MG63 (cell line): ENCODE measurements around the gene CCDC154. TPM values are rescaled to one million over a fixed set of nuclear protein-coding genes. Genes with fewer than 3 reads are reported as not detected.
"Not testable (repeated sequence)": the region's sequence is repeated elsewhere in the genome, so short reads cannot be mapped to it uniquely, and the experiment has no call there.

Experiments
- DNase-seq: peaks from one replicate; pipeline ENCODE4 v3.0.0-alpha.2; 2020
- H3K27me3 ChIP-seq: fragments of 250-450 bp; sonication (Bioruptor Pico); 2 replicates; pipeline ENCODE4 v1.5.1; 2020; ENCODE audit warnings: mild to moderate bottlenecking, moderate library complexity
- H3K36me3 ChIP-seq: fragments of 250-450 bp; sonication (Bioruptor Pico); 2 replicates; pipeline ENCODE4 v1.5.1; 2020; ENCODE audit warnings: mild to moderate bottlenecking, moderate library complexity
- H3K4me3 ChIP-seq: fragments of 250-450 bp; sonication (Bioruptor Pico); 2 replicates; pipeline ENCODE4 v1.5.1; 2020; ENCODE audit warnings: mild to moderate bottlenecking, moderate library complexity
- H3K9me3 ChIP-seq: fragments of 250-450 bp; sonication (Bioruptor Pico); 2 replicates; pipeline ENCODE4 v1.5.1; 2020; ENCODE audit warnings: mild to moderate bottlenecking, moderate library complexity
- total RNA-seq: library from RNA; depleted of rRNA; stranded (reverse); fragments of >200 nt; shearing (Covaris generic); gene quantifications from 2 replicates; pipeline ENCODE4 v1.2.3, GENCODE V29; 2014; ENCODE audit warnings: low replicate concordance

CCDC154 gene
- total RNA-seq, 1 experiment from 2014 or later: 5.6 TPM

DNA sequence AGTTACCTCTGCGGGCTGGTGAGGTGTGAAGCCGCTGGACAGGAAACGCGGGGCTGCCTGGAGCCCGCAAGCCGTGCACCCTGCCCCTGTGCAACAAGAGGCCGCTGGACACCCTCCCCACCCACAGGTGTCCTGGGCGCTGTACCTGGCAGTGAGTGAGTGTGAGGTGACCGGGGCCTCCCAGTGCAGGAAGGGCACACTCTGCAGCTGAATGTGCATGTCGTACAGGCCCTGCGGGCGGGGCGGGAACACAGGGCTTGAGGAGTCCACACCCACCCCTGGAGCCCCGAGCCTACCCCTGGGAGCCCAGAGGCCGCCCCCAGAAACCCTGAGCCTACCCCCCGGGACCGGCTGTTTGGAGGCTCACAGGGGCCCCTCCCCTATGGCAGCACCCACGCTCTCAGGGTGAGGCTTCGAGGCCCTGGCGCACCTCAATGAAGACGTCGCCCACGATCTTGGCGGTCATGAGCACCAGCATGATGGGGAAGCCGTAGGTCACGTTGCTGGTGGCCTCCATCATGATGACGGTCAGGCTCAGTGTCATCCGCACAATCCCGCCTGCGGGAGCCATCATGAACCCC is 4.3 kb upstream of the CCDC154 start:
- H3K4me3 ChIP-seq: no peak overlapping the region
- H3K36me3 ChIP-seq: peaks cover 3% of the 10 kb centered on the region; the same call in 1 of the 2 replicates
- DNase-seq: no peak
- no peaks in the 10 kb centered on the region for H3K27me3 ChIP-seq
- H3K9me3 ChIP-seq: no peaks in the 10 kb centered on the region

DNA sequence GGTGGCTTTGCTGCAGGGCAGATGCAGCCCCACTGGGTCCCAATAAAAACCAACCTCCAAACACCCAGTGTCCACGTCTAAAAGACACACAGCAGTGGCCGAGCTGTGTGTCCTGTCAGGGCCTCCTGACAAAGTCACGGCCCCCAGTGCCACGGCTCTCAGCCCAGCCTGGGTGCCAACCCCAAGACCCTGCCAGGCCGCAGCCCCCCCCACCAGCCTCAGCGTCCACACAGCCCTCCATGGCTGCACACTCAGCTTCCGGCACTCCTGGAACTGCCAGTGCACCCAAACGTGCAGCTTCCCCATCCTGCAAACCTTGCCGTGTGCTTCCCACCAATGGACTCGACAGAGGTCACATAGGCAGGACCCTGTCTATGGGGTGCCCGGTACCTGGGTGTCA is 3.6 kb upstream of the CCDC154 start:
- no peak for DNase-seq
- H3K4me3 ChIP-seq: no peak overlapping the region
- no peaks in the 10 kb centered on the region for H3K9me3 ChIP-seq
- no peaks in the 10 kb centered on the region; the same call in 1 of the 2 replicates for H3K36me3 ChIP-seq
- H3K27me3 ChIP-seq: no peaks in the 10 kb centered on the region

DNA sequence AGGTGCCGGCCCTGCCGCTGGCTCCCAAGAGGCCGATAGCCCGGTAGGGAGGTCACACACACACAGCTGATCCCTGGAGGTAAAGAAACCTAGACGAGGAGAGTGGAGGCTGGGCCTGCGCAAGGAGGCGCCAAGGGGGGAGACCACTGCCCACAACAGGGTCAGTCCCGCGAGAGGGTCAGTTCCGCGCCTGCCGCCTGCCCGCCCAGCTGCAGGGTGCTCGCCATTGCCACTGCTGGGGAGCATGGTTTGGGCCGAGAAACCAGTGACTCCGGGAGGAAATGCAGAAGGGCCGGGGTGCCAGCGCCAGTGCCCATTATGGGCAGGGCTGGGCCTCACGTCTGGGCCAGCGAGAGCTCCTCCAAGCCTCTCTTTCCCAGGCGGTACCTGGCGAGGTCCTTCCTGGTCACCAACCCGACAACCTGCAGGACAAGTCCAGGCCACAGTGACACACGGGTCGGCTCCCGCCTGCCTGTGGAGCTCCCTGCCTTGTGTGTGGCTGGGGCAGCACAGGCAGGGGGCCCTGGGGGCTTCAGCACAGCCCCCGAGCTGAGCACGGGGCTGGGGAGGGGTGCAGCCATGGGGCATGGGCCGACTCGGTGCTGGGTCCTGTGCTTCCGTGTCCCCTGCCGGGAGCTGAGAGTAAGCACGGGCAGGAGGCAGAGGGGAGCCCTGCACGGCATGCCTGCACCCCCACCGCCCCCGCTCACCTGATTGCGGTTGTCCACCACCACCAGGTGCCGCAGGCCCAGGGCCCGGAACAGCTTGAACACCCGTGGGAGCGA is 2.1 kb upstream of the CCDC154 start:
- no peak overlapping the region for H3K4me3 ChIP-seq
- DNase-seq: no peak
- H3K9me3 ChIP-seq: no peaks in the 10 kb centered on the region
- no peaks in the 10 kb centered on the region; the same call in 1 of the 2 replicates for H3K36me3 ChIP-seq
- no peaks in the 10 kb centered on the region for H3K27me3 ChIP-seq

DNA sequence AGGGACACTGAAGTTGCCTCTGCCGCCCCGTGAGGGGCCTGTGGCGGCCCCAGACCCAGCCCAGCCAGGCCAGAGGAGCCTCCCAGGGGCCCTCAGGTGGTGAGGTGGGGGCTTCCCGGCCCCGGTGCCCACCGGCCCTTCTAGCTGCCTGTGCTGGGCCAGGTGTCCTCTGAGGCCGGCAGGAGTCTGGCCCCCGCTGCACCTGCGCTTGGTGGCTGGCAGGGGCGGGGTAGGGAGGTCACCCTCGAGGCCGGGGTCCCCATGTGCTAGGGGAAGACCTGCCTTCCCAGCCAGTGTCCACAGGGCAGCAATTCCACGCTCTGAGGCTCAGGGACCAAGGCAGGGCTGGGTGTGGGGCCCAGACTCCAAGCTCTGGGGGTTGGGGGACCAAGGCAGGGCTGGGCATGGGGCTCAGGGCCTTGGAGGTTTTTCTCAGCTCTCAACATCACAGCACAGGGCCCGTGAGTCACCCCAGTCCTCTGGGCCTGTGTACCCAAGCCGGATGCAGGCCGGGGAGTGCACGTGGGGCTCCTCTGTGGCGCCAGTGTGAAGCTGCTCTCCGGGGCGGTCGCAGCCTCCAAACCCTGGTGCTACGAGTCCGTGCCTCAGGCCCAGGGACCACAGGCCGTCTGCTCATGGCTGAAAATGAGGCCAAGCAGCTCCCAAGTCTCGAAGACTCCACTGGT is 1.3 kb upstream of the CCDC154 start:
- DNase-seq: no peak
- no peaks in the 10 kb centered on the region for H3K27me3 ChIP-seq
- H3K36me3 ChIP-seq: no peaks in the 10 kb centered on the region
- no peak overlapping the region for H3K4me3 ChIP-seq
- H3K9me3 ChIP-seq: no peaks in the 10 kb centered on the region

DNA sequence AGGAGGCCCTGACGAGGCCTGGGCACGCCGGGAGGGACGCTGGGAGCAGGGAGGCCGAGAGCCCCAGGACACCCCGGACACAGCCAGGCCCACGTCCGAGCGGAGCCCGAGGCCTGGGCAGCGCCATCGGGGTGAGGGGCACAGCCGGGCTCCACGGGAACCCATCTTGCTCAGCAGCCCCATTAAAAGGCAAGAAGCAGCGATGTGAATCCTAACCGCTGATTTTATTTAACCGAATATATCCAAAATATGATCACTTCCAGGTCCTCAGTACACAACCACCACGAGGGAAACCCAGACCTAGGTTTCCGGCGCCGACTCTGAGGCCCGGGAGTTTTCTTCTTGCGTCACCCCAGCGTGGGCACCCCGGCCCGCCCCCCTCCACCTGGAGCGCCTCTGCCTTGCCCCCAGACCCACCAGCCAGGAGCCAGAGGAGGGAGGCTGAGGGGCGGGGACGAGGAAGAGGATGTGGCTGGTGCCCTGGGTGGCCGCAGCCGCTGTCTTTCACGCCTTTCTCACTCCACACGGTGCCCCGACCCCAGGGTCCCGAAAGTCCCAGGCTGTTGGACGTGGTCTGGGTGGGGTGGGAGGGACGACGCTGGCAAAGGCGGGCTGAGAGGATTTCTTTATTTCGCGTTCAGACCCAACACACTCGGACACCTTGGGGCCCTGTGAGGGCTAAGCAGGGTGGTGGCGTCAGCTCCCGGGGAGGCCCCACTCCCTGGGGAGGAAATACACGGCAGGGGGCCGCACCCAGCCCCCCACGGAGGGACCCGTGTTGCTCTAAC is 568 bp upstream of the CCDC154 start:
- Histone ChIP-seq H3K27me3 (no peaks in the 10 kb centered on the region), H3K4me3 (no peak overlapping the region), H3K36me3 (no peaks in the 10 kb centered on the region), H3K9me3 (no peaks in the 10 kb centered on the region)
- DNase-seq: no peak

DNA sequence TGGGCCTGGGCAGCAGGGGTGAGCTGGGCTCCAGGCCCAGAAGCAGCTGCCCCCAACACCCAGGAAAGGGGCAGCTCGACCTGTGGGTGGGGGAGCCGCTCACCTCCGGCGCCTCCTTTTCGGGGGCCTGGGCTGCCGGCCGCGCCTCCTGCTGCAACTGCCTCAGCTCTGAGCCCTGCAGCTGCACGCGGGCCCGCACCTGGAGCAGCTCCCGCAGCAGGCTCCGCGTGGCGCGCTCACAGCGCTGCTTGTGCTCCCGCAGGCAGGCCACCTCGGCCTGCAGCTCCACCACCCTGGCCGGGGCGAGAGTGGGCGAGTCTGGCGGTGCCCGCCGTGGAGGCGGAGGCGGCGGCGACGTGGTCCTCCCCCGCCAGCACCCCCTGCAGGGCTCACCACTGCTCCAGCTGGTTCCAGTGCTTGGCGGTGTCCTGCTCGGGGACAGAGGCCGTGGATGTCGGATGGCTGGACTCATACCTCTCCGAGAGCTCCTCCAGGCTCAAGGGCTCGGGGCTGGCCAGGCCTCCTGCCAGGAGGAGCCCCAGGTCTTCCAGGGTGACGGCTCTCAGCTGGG is 868 bp downstream of the CCDC154 start:
- DNase-seq: no peak
- no peaks in the 10 kb centered on the region for H3K36me3 ChIP-seq
- no peaks in the 10 kb centered on the region for H3K27me3 ChIP-seq
- H3K4me3 ChIP-seq: no peak overlapping the region
- no peaks in the 10 kb centered on the region for H3K9me3 ChIP-seq

DNA sequence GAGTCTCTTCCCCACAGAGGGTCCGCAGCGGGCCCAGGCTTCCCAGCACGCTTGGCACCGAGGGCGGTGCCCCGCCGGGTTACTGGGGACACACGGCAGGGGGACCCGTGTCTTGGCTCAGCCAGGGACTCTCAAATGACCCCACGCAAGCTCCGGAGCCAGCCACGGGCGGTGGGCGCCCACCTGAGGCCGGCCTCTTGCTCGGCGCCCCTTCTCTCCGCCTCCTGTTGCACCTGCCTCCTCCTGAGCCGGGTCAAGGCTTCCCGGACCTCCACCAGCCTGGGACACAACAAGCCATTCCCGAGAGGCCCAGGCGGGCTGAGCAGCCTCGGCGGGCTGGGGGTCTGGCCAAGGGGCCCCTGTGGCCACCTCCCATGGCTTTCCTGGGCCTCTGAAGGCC is 1.7 kb downstream of the CCDC154 start:
- H3K27me3 ChIP-seq: no peaks in the 10 kb centered on the region
- no peak for DNase-seq
- no peaks in the 10 kb centered on the region for H3K36me3 ChIP-seq
- no peaks in the 10 kb centered on the region for H3K9me3 ChIP-seq
- no peak overlapping the region for H3K4me3 ChIP-seq

DNA sequence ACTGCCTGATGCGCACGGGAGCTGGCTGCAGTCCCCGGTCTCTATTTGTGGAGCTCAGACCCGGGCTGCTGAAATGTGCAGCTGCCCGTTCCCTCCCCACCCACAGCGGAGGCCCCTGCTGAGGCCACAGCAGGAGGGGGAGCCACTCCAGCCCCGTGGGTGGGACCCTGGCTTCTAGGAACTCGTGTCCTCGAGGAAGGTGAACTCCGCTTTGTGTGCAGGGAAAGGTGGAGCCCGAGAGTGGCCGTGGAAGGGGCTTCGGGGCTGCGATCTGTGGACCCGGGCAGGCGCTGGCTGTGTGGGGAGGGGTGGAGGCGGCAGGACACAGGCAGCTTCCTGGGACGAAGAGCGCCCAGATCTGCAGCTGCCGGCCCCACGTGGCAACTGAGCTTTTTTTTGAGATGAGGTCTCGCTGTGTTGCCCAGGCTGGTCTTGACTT is 2.9 kb downstream of the CCDC154 start:
- Histone ChIP-seq H3K4me3 (no peak overlapping the region), H3K9me3 (no peaks in the 10 kb centered on the region), H3K36me3 (no peaks in the 10 kb centered on the region), H3K27me3 (no peaks in the 10 kb centered on the region)
- DNase-seq: no peak

DNA sequence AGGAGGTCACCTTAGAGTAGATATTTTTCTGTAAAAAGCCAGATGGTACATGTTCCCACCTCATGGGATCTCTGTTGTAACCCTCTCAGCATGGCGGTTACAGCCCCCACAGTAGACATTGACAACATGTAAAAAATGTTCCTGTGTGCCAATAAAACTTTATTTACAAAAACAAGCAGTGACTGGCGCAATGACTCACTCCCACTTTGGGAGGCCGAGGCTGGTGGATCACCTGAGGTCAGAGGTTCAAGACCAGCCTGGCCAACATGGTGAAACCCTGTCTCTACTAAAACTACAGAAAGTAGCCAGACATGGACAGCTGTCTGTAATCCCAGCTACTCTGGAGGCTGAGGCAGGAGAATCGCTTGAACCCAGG is 4.7 kb downstream of the CCDC154 start:
- not testable (repeated sequence) for H3K4me3 ChIP-seq, DNase-seq, H3K36me3 ChIP-seq, H3K9me3 ChIP-seq, H3K27me3 ChIP-seq

DNA sequence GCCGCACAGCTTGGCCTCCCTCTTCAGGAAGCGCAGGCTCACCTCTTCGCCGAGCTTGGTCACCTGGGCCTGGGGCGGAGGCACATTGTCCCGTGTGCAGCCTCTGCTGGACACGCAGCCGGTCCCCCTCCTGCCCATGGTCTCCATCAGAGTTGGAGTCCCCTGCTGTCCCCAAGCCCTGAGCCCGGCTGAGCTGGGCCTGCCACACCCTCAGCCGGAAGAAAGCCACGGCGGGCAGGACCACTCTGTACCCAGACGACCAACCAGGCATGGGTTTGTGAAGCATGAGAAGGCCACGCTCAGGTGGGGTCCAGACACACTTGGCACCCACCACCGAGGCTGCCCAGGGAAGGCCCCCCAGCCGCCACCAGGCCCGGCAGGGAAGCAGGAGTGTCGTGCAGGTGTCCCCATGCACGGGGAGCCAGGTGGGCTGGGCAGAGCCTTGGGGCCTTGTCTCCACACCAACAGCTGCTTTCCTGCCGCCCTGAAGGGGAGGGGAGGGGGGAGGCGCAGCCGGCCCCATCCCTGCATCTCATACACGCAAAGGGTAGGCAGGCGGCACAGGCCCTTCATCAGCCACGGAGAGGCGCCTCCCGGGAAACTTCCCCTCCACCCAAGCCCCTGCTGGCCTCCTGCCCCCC is 5.2 kb downstream of the CCDC154 start:
- H3K36me3 ChIP-seq: no peaks in the 10 kb centered on the region
- DNase-seq: no peak
- no peaks in the 10 kb centered on the region for H3K27me3 ChIP-seq
- no peaks in the 10 kb centered on the region for H3K9me3 ChIP-seq
- H3K4me3 ChIP-seq: no peak overlapping the region

DNA sequence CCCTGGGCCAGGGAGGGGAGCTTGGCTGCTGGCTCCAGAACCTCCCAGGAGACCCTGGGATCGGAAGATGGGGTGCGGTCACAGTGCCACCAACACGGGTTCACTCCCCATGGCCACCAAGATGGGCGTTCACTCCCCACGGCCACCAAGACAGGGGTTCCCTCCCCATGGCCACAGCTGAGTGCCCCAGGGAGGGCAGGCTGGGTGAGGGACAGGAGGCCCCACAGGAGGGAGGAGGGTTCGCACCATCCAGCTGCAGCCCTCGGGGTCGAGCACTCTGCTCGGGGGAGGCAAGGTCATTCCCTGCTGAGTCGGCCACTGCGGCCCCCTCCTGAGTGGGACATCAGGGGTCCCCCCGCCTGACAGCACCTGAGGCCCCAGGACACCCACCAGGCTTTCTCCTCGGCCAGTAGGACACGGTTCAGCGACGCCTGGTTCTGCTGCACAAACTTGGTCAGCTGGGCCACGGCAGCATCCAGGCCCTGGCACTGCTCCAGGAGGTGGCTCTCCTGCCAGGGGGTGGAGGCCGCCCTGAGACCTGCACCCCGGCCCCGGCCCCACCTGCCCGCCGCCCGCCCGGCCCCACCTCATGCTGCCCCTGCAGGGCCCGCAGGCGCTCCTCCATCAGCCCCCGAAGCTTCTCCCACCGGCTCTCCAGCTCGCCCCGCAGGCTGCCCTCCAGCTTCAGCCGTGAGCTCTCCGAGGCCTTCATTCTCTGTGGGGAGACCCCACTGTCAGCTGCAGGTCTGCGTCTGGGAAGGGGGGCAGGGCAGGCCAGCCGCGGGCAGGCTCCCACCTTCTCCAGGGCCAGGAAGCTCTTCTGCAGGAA is 5.9 kb downstream of the CCDC154 start:
- no peaks in the 10 kb centered on the region for H3K9me3 ChIP-seq
- no peaks in the 10 kb centered on the region for H3K27me3 ChIP-seq
- DNase-seq: no peak
- no peaks in the 10 kb centered on the region for H3K36me3 ChIP-seq
- H3K4me3 ChIP-seq: no peak overlapping the region

DNA sequence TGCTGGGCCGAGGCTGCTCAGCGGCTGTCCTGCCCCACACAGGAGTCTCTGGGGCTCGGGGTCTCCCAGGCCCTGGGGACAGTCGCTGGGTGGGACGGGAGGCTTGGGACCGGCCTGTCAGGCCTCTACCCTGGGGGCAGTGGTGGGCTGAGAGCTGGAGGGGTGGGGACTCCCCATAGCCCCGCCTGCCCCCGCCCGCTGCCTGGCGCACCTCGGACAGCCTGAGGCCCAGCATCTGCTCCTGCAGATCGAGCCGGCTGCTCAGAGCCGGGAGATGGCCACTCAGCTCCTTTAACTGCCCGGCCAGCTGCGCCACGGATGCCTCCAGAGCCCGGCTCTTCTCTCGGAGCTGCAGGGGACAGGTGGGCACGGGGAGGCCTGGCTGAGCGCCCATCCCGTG is 6.8 kb downstream of the CCDC154 start:
- Histone ChIP-seq H3K27me3 (no peaks in the 10 kb centered on the region), H3K9me3 (no peaks in the 10 kb centered on the region), H3K36me3 (no peaks in the 10 kb centered on the region), H3K4me3 (no peak overlapping the region)
- DNase-seq: no peak

DNA sequence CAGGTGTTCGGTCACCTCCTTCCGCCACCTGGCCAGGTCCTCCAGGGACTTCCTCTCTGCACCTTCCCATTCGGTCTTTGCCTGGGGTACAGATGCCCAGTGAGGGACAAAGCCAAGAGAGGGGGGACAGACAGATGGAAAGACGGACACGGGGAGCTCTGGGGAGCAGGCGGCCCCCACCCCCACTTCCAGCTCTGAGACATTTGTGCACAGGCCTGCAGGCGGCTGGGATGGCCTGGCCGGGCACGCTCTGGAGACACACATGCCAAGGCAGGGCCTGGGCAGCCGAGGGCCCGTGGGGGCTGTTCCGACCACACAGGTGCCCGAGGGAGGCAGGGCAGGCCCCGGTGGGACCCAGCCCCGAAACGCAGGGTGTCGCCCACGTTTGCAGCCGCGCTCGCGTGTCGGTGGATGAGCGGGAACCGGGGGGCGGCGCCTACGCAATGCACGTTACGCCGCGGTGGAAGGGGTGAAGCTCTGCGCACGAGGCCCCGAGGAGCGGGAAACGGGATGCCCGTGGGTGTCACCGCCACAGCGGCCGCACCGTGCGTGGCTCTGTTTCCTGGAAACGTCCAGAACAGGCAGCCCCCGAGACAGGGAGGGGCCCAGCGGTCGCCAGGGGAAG is 7.5 kb downstream of the CCDC154 start:
- Histone ChIP-seq H3K27me3 (no peaks in the 10 kb centered on the region), H3K4me3 (no peak overlapping the region), H3K36me3 (no peaks in the 10 kb centered on the region), H3K9me3 (no peaks in the 10 kb centered on the region)
- no peak for DNase-seq

DNA sequence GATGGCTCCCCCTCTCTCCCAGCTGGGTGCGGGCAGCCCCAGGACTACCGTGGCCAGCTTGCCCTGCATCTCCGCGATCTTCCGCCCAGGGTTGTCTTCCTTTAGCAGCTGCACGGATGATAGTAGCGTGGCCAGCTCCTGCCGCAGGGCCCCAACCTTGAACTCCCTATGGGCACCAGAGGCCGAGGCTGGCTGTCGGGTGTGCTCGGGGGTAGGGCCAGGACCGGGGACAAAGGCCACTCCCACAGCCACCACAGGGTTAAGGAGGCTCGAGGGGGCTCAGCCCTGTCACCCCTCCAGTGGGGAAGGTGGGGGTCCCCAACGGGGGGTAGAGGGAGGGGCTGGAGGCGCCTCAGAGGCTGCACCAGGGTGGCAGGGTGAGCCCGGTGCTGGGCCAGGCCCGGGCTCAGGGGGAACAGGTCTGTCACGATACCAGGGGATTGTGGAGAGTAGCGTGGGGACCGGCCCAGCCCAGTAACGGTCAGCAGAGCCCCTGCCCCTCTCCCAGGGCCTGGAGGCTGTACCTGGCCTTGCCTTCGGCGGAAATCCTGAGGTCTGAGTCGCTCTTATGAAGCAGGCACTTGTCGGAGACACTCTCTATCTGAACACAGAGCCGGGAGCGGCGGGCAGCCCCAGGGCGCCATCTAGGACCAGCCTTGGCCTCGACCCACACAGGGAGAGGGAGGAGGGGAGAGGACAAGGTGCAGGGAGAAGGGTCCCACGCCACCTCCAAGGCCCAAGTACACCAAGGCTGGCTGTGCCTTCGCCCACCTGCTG is 8.2 kb downstream of the CCDC154 start:
- H3K4me3 ChIP-seq: no peak overlapping the region
- no peak for DNase-seq
- no peaks in the 10 kb centered on the region for H3K27me3 ChIP-seq
- no peaks in the 10 kb centered on the region for H3K9me3 ChIP-seq
- no peaks in the 10 kb centered on the region for H3K36me3 ChIP-seq
